Measurements from ENCODE around the gene RYR3. TPM values are rescaled to one million over a fixed set of nuclear protein-coding genes. Genes with fewer than 3 reads are reported as not detected.

Gene RYR3
- total and polyA plus RNA-seq, 10 of the 15 experiments (the other 5 are each of a cell fraction or from before 2014, with no cell fraction given), result under 0.01 to 0.44 (median 0.16) TPM; not detected in 5

GRCh38 chr15:33788906-33789540 is 478.3 kb downstream of the RYR3 start:
- RAD21 ChIA-PET (ENCODE audit: unreplicated experiment), result no interaction called here
- in situ Hi-C loops (cut with MboI), result no loop called here

More at GRCh38 chr15:33788906-33789540, 478.3 kb downstream of the RYR3 start:
- Histone ChIP-seq H3K9me3 (replicated peaks; ENCODE audit: control insufficient read depth, insufficient read depth, low read length) (no peaks in the 10 kb centered on the region), H3K4me3 (no peak overlapping the region), H3K4me1 (ENCODE audit: control insufficient read depth, insufficient read depth, low read length) (no peaks in the 10 kb centered on the region), H4K20me1 (ENCODE audit: control insufficient read depth, insufficient read depth) (no peaks in the 10 kb centered on the region), H3K4me2 (ENCODE audit: control insufficient read depth, insufficient read depth) (no peak overlapping the region), H3K27ac (ENCODE audit: control insufficient read depth, insufficient read depth) (no peak overlapping the region), H3K79me2 (ENCODE audit: control insufficient read depth, insufficient read depth, low read length) (no peaks in the 10 kb centered on the region), H3K9ac (ENCODE audit: control insufficient read depth, insufficient read depth, low read length) (no peak overlapping the region), H2AFZ (ENCODE audit: control insufficient read depth, low read depth, low read length) (no peak overlapping the region), H3K27me3 (replicated peaks in 1 of 2; ENCODE audit: control insufficient read depth in 2 of 2, insufficient read depth in 2 of 2, low read length in 1 of 2) (no peaks in the 10 kb centered on the region; a peak in 2 of 4 replicates), H3K36me3 (ENCODE audit: control insufficient read depth in 2 of 2, insufficient read depth in 2 of 2, low read length in 1 of 2) (no peaks in the 10 kb centered on the region)
- intact Hi-C loops (cut with micrococcal nuclease; ENCODE audit: unreplicated experiment), result no loop called here
- ATAC-seq, result no peak
- no peak for DNase-seq (ENCODE audit: low read depth, low spot score)
- 2% methylated on average over 9 of the region's 9 CpGs for WGBS (ENCODE audit: insufficient coverage, insufficient replicate concordance, low lambda C conversion rate, missing lambda C conversion rate)
- no TSS peak for BruUV-seq (replicated peaks)
- ChIA-PET SMC1A (ENCODE audit: uncharacterized antibody, unreplicated experiment) (no interaction called here), CTCF (no interaction called here), POLR2A (no interaction called here)
- TF ChIP-seq RELB (IDR thresholded peaks at IDR 0.05; ENCODE audit: low read depth), result no peak
- TF ChIP-seq, protein P1, sequence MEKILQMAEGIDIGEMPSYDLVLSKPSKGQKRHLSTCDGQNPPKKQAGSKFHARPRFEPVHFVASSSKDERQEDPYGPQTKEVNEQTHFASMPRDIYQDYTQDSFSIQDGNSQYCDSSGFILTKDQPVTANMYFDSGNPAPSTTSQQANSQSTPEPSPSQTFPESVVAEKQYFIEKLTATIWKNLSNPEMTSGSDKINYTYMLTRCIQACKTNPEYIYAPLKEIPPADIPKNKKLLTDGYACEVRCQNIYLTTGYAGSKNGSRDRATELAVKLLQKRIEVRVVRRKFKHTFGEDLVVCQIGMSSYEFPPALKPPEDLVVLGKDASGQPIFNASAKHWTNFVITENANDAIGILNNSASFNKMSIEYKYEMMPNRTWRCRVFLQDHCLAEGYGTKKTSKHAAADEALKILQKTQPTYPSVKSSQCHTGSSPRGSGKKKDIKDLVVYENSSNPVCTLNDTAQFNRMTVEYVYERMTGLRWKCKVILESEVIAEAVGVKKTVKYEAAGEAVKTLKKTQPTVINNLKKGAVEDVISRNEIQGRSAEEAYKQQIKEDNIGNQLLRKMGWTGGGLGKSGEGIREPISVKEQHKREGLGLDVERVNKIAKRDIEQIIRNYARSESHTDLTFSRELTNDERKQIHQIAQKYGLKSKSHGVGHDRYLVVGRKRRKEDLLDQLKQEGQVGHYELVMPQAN (conservative IDR thresholded peaks at IDR 0.05), result no peak
- no peak for TF ChIP-seq MTA2 (IDR thresholded peaks at IDR 0.05; ENCODE audit: low read depth)
- no peak for TF ChIP-seq SREBF1 (IDR thresholded peaks at IDR 0.05; ENCODE audit: low read length)
- TF ChIP-seq SUPT20H (IDR thresholded peaks at IDR 0.05; ENCODE audit: borderline replicate concordance, control insufficient read depth, low read depth, low read length), result no peak
- TF ChIP-seq JUNB (IDR thresholded peaks at IDR 0.05), result no peak
- TF ChIP-seq ZNF384 (IDR thresholded peaks at IDR 0.05; ENCODE audit: borderline replicate concordance, low read depth, low read length), result no peak
- TF ChIP-seq NRF1 (conservative IDR thresholded peaks at IDR 0.05; ENCODE audit: low read depth, low read length), result no peak
- TF ChIP-seq POLR2A (IDR thresholded peaks at IDR 0.05; ENCODE audit: low read depth, low read length), result no peak
- no peak for FAIRE-seq
